Esophagus squamous epithelium (tissue), 5 donors: ENCODE results near the gene NFS1. TPM values are rescaled to one million over a fixed set of nuclear protein-coding genes. Genes with fewer than 3 reads are reported as not detected.

Experiments
- DNase-seq: peaks from one replicate; lab custom pipeline; 2025; lab: John Stamatoyannopoulos, UW
- H3K27ac ChIP-seq, 4 donors: fragments of 200-600 bp; sonication (generic); one replicate each; pipeline ENCODE4 v1.5.1; 2016 to 2019; ENCODE audit warnings: mild to moderate bottlenecking in 1 of 4
- H3K27me3 ChIP-seq, 4 donors: fragments of 200-600 bp; sonication (generic); 1 replicate in 3 of 4; 2 replicates in 1 of 4; pipeline versions ENCODE4 v1.5.1 to v1.6.0; 2017 to 2021; ENCODE audit warnings: antibody characterized with exemption in 1 of 4
- H3K36me3 ChIP-seq, 3 donors: fragments of 200-600 bp; sonication (generic); one replicate each; pipeline ENCODE4 v1.5.1; 2016 to 2019
- H3K4me1 ChIP-seq, 3 donors: fragments of 200-600 bp; sonication (generic); one replicate each; pipeline ENCODE4 v1.5.1; 2017 to 2019
- H3K4me3 ChIP-seq, 4 donors: fragments of 200-600 bp; sonication (generic); 1 replicate in 3 of 4; 2 replicates in 1 of 4; pipeline ENCODE4 v1.5.1; 2016 to 2019; ENCODE audit warnings: mild to moderate bottlenecking in 2 of 4, moderate library complexity in 1 of 4
- H3K9me3 ChIP-seq, 3 donors: fragments of 200-600 bp; sonication (generic); one replicate each; pipeline ENCODE4 v1.5.1; 2016 to 2019
- CTCF ChIP-seq, 6 experiments: fragments of 450-650 bp in 4 of 6; fragments of 200-600 bp in 2 of 6; sonication (generic) in 2 of 6; IDR thresholded peaks; one replicate each; pipeline ENCODE4 v1.5.1; 2016 to 2019; ENCODE audit warnings: antibody characterized with exemption in 6 of 6, mild to moderate bottlenecking in 4 of 6, moderate library complexity in 4 of 6
- POLR2A ChIP-seq, 4 donors: fragments of 450-650 bp; IDR thresholded peaks; one replicate each; pipeline ENCODE4 v1.6.1; 2017; ENCODE audit warnings: antibody characterized with exemption in 4 of 4, mild to moderate bottlenecking in 4 of 4, moderate library complexity in 3 of 4
- WGBS, 2 donors: methylation state at CpG; one replicate each; pipeline ENCODE4 v1.1.5; 2018; 5-methylcytosine and 5-hydroxymethylcytosine counted together
- intact Hi-C: fragments of 100-400 bp; cut with DNase I; formaldehyde crosslinking; loops from one replicate; pipeline ENCODE4 v1.15.0; 2022
- total RNA-seq, 4 donors: library from RNA; depleted of rRNA; stranded (reverse); fragments of >200 nt; gene quantifications; one replicate each; pipeline ENCODE4 v1.1.0, GENCODE V29; 2016
- donor health status: DM: yes; HTN: yes; CAD: no.

NFS1 gene
- total RNA-seq, 4 donors from 2014 or later: 16.4 to 39.9 (median 24.2) TPM

GRCh38 chr20:35653893-35654292 lies 45.3 kb downstream of the NFS1 start:
- no peak for DNase-seq
- no peaks in the 10 kb centered on the region for H3K27me3 ChIP-seq
- H3K36me3 ChIP-seq: peaks cover 6 to 58% (median 10%) of the 10 kb centered on the region in 3 donors
- 95 to 98% methylated on average over 4 of the region's 4 CpGs for WGBS, 2 donors
- no peak overlapping the region for H3K4me3 ChIP-seq
- H3K9me3 ChIP-seq: no peaks in the 10 kb centered on the region
- no peak overlapping the region for H3K27ac ChIP-seq
- TF ChIP-seq POLR2A (IDR thresholded peaks at IDR 0.05) (no peak), CTCF (IDR thresholded peaks at IDR 0.05) (no peak)
- peaks cover 0 to 59% (median 14%) of the 10 kb centered on the region in 3 donors for H3K4me1 ChIP-seq
- intact Hi-C loops: no loop called here

DNA sequence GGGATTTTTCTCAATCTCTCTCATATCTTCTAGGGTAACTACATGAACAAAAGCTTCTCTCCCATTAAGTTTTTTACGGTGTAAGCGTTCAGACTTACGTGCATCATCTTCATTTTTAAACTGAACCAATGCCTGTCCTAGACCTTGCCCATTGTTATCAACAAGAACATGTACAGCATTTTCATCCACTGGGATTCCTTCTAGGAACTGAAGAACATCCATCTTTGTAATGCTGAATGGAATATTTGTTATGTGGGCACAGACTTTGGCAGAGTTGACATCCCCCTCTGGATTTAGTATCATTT lies 45.8 kb downstream of the NFS1 start:
- intact Hi-C loops: no loop called here
- TF ChIP-seq CTCF (IDR thresholded peaks at IDR 0.05): no peak
- TF ChIP-seq POLR2A (IDR thresholded peaks at IDR 0.05): no peak
- H3K27ac ChIP-seq: no peak overlapping the region
- H3K27me3 ChIP-seq: no peaks in the 10 kb centered on the region
- H3K36me3 ChIP-seq: peaks cover 6 to 58% (median 10%) of the 10 kb centered on the region in 3 donors
- peaks cover 0 to 59% (median 10%) of the 10 kb centered on the region in 3 donors for H3K4me1 ChIP-seq
- H3K9me3 ChIP-seq: no peaks in the 10 kb centered on the region
- no peak for DNase-seq
- WGBS, 2 donors: 96% methylated on average over 3 of the region's 3 CpGs
- H3K4me3 ChIP-seq: no peak overlapping the region

GRCh38 chr20:35652641-35653429 lies 46.3 kb downstream of the NFS1 start:
- no peak for TF ChIP-seq POLR2A (IDR thresholded peaks at IDR 0.05)
- TF ChIP-seq CTCF (IDR thresholded peaks at IDR 0.05): no peak
- Histone ChIP-seq H3K27me3 (no peaks in the 10 kb centered on the region), H3K4me1 (peaks cover 0 to 59% (median 6%) of the 10 kb centered on the region in 3 donors), H3K36me3 (peaks cover 6 to 58% (median 10%) of the 10 kb centered on the region in 3 donors), H3K9me3 (no peaks in the 10 kb centered on the region), H3K27ac (no peak overlapping the region), H3K4me3 (no peak overlapping the region)
- intact Hi-C loops: no loop called here
- 82 to 100% methylated on average over 5 to 7 of the region's 13 CpGs for WGBS, 2 donors
- DNase-seq: no peak

DNA sequence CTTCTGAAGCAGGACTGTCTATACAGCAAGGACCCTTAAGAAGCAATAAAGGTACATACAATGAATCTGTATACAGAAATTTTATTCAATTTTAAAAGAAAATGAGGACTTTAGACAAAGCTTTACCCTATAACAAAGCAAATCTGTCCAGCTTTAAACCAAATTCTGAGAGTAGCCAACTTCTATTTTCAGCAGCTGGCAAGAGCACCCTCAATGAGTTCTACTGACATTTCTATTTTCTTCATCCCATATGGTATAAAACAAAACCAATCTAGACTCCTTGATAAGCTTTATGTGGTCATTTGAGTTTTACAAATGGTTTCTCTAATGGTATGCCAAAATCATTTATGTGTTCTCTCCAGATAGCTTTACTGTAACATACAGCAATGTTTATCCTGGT lies 47.2 kb downstream of the NFS1 start:
- H3K9me3 ChIP-seq: no peaks in the 10 kb centered on the region
- H3K4me3 ChIP-seq: no peak overlapping the region
- no peaks in the 10 kb centered on the region for H3K27me3 ChIP-seq
- peaks cover 0 to 50% (median 2%) of the 10 kb centered on the region in 3 donors for H3K4me1 ChIP-seq
- no peak for DNase-seq
- peaks cover 6 to 63% (median 10%) of the 10 kb centered on the region in 3 donors for H3K36me3 ChIP-seq
- no peak overlapping the region for H3K27ac ChIP-seq
- intact Hi-C loops: no loop called here
- TF ChIP-seq CTCF (IDR thresholded peaks at IDR 0.05) (no peak), POLR2A (IDR thresholded peaks at IDR 0.05) (no peak)

- intact Hi-C loops: no loop called here
- Histone ChIP-seq H3K27ac (no peak overlapping the region), H3K4me1 (peaks cover 0 to 44% (median 2%) of the 10 kb centered on the region in 3 donors), H3K4me3 (no peak overlapping the region), H3K9me3 (no peaks in the 10 kb centered on the region), H3K27me3 (no peaks in the 10 kb centered on the region), H3K36me3 (peaks cover 6 to 53% (median 10%) of the 10 kb centered on the region in 3 donors)
- TF ChIP-seq POLR2A (IDR thresholded peaks at IDR 0.05) (no peak), CTCF (IDR thresholded peaks at IDR 0.05) (no peak)
- 76 to 87% methylated on average over 3 of the region's 3 CpGs for WGBS, 2 donors
- DNase-seq: no peak
Measured at GRCh38 chr20:35650632-35651031, 48.5 kb downstream of the NFS1 start.
